ENCODE measurements around the gene POLR1E. TPM values are rescaled to one million over a fixed set of nuclear protein-coding genes. Genes with fewer than 3 reads are reported as not detected.

The POLR1E gene
- total and polyA plus RNA-seq, 2 of the 8 experiments (the other 6 are each of a cell fraction or from before 2014, with no cell fraction given), result 16.0 to 40.0 TPM

GRCh38 chr9:37465249-37466036, 20.3 kb upstream of the POLR1E start, which contains the start of gene ZBTB5 (continued):
- TF ChIP-seq FOSL1 (IDR thresholded peaks at IDR 0.05; ENCODE audit: insufficient read depth, low read depth, low read length), result no peak
- 0 out of 2 replicates have a peak, but pooled peaks have one; percentile 4 for TF ChIP-seq KDM5A (IDR thresholded peaks at IDR 0.05; ENCODE audit: low read length)
- peak; percentile 40; the same call in 1 of the 2 replicates for TF ChIP-seq ATF3 (IDR thresholded peaks at IDR 0.05; ENCODE audit: insufficient read depth, low read depth, low read length)
- TF ChIP-seq CREB1 (IDR thresholded peaks at IDR 0.05), result peak; percentile 92
- TF ChIP-seq E2F6 (IDR thresholded peaks at IDR 0.05), result peak; percentile 86
- no peak for TF ChIP-seq GTF2F1 (IDR thresholded peaks at IDR 0.05; ENCODE audit: borderline replicate concordance, low read depth, low read length)
- no peak for TF ChIP-seq TEAD4 (IDR thresholded peaks at IDR 0.05; ENCODE audit: low read depth, low read length)
- TF ChIP-seq SP1 (IDR thresholded peaks at IDR 0.05; ENCODE audit: low read depth, low read length), result peak; percentile 96
- TF ChIP-seq USF2 (IDR thresholded peaks at IDR 0.05; ENCODE audit: low read length), result peak; percentile 19; the same call in 1 of the 2 replicates
- no peak for TF ChIP-seq CTBP2 (IDR thresholded peaks at IDR 0.05; ENCODE audit: borderline replicate concordance, insufficient read depth, insufficient read length, low read length)
- TF ChIP-seq SAP30 (IDR thresholded peaks at IDR 0.05; ENCODE audit: insufficient read depth, insufficient replicate concordance, low read length), result peak; percentile 25
- TF ChIP-seq SIRT6 (IDR thresholded peaks at IDR 0.05; ENCODE audit: low read length), result no peak
- no peak for TF ChIP-seq RFX5 (IDR thresholded peaks at IDR 0.05; ENCODE audit: borderline replicate concordance, low read depth, low read length)
- TF ChIP-seq HDAC2 (IDR thresholded peaks at IDR 0.05; ENCODE audit: borderline replicate concordance in 1 of 2, low read depth in 2 of 2, low read length in 2 of 2), result no peak
- peak; percentile 75 for TF ChIP-seq TAF1 (IDR thresholded peaks at IDR 0.05; ENCODE audit: low read depth, low read length)
- peak; percentile 71 for TF ChIP-seq TAF7 (optimal IDR thresholded peaks at IDR 0.05; ENCODE audit: borderline replicate concordance, low read depth, low read length)
- peak; percentile 30; the same call in 1 of the 2 replicates for TF ChIP-seq YY1 (IDR thresholded peaks at IDR 0.05; ENCODE audit: low read depth, low read length)
- TF ChIP-seq MAX (IDR thresholded peaks at IDR 0.05), result peak; percentile 64; the same call in 1 of the 2 replicates
- TF ChIP-seq GABPA (IDR thresholded peaks at IDR 0.05; ENCODE audit: borderline replicate concordance, insufficient read depth, low read length), result peak; percentile 73; the same call in 1 of the 2 replicates
- peak; percentile 52 to 62; a peak in 2 of 3 replicates for TF ChIP-seq POLR2A (IDR thresholded peaks at IDR 0.05; ENCODE audit: control extremely low read depth in 1 of 2, low read depth in 2 of 2, low read length in 2 of 2)

All from H1 (cell line).